Ishikawa (cell line): ENCODE measurements around the gene FPR2.

Experiments used
- CEBPB ChIP-seq: IDR thresholded peaks from 2 replicates; pipeline ENCODE4 v1.6.1; 2012
- CREB1 ChIP-seq: IDR thresholded peaks from 2 replicates; pipeline ENCODE4 v1.6.1; 2012; ENCODE audit warnings: low read depth
- EGR1 ChIP-seq: IDR thresholded peaks from 2 replicates; pipeline ENCODE4 v1.6.1; 2012
- EP300 ChIP-seq: IDR thresholded peaks from 2 replicates; pipeline ENCODE4 v1.6.1; 2012; ENCODE audit warnings: borderline replicate concordance
- FOXM1 ChIP-seq: IDR thresholded peaks from 2 replicates; pipeline ENCODE4 v1.6.1; 2012; ENCODE audit warnings: low read depth, borderline replicate concordance
- NFIC ChIP-seq: IDR thresholded peaks from 2 replicates; pipeline ENCODE4 v1.6.1; 2012
- RAD21 ChIP-seq: IDR thresholded peaks from 2 replicates; pipeline ENCODE4 v1.6.1; 2012; ENCODE audit warnings: low read depth
- TAF1 ChIP-seq: IDR thresholded peaks from 2 replicates; pipeline ENCODE4 v1.6.1; 2012; ENCODE audit warnings: low read depth, mild to moderate bottlenecking
- TCF12 ChIP-seq: IDR thresholded peaks from 2 replicates; pipeline ENCODE4 v1.6.1; 2012; ENCODE audit warnings: low read depth
- TEAD4 ChIP-seq: IDR thresholded peaks from 2 replicates; pipeline ENCODE4 v1.6.1; 2012
- YY1 ChIP-seq: IDR thresholded peaks from 2 replicates; pipeline ENCODE4 v1.6.1; 2012; ENCODE audit warnings: low read depth
- ZBTB7A ChIP-seq: IDR thresholded peaks from 2 replicates; pipeline ENCODE4 v1.6.1; 2012; ENCODE audit warnings: low read depth
- TF ChIP-seq, protein P1 (sequence below): IDR thresholded peaks from 2 replicates; pipeline ENCODE4 v1.6.1; 2012; ENCODE audit warnings: low read depth, mild to moderate bottlenecking
- TF ChIP-seq, protein P2 (sequence below): IDR thresholded peaks from 2 replicates; pipeline ENCODE4 v1.6.1; 2012
- TF ChIP-seq, protein P3 (sequence below): IDR thresholded peaks from 2 replicates; pipeline ENCODE4 v1.6.1; 2012

The FPR2 gene

DNA sequence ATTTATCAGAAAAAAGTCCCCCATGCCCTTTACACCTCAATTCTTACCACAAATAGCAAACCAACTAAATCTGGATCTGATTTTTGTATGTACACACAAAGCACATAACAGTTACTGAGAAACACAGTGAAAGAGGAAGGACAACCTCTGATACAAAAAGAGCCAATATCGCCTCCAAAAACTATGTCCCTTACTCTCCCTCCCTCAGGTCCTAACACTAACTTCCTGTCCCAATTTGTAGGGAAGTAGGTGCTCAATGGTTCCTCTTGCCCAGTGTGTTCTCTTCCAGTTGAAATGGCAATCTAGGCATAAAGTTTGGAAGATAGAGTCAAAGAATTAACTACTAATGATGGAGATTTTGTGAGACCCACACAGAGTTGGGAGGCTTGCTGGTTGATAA lies 18.2 kb downstream of the FPR2 start:
- TF ChIP-seq, protein P1, sequence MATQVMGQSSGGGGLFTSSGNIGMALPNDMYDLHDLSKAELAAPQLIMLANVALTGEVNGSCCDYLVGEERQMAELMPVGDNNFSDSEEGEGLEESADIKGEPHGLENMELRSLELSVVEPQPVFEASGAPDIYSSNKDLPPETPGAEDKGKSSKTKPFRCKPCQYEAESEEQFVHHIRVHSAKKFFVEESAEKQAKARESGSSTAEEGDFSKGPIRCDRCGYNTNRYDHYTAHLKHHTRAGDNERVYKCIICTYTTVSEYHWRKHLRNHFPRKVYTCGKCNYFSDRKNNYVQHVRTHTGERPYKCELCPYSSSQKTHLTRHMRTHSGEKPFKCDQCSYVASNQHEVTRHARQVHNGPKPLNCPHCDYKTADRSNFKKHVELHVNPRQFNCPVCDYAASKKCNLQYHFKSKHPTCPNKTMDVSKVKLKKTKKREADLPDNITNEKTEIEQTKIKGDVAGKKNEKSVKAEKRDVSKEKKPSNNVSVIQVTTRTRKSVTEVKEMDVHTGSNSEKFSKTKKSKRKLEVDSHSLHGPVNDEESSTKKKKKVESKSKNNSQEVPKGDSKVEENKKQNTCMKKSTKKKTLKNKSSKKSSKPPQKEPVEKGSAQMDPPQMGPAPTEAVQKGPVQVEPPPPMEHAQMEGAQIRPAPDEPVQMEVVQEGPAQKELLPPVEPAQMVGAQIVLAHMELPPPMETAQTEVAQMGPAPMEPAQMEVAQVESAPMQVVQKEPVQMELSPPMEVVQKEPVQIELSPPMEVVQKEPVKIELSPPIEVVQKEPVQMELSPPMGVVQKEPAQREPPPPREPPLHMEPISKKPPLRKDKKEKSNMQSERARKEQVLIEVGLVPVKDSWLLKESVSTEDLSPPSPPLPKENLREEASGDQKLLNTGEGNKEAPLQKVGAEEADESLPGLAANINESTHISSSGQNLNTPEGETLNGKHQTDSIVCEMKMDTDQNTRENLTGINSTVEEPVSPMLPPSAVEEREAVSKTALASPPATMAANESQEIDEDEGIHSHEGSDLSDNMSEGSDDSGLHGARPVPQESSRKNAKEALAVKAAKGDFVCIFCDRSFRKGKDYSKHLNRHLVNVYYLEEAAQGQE = no peak
- no peak for TF ChIP-seq TEAD4

DNA sequence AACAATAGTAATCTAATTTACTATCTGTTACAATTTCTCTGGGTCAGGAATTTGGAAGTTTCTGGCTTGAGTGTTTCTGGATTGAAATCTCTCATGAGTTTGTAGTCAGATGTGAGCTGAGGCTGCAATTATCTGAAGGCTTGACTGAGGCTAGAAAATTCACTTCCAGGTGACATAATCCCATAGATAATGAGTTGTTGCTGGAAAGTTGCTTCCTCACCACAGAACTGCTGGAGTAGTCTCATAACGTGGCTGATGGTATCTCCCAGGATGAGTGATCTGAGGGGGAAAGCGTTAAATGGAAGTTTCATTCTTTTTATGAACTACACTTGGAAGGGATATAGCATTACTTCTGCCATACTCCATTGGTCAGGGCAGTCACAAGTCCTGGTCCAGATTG lies 18.7 kb downstream of the FPR2 start:
- TF ChIP-seq TAF1 (no peak), TEAD4 (no peak)

DNA sequence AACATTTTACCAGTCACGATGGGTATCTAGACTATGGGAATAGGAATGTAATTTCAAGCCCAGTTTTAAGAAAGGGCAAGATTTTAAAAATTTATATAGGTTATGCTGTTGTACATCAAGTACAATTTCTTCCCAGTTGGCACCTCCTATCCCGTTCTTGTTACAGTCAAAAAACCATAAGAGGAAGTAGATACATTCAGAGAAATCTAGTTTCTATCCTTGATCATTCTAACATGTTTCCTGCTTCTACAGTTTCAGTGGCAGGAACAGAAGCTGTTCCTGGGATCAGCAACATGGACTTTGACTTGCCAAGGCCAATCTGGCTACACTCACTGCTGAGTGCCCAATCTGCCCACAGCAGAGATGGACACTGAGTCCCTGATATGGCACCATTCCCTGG lies 19.3 kb downstream of the FPR2 start:
- TF ChIP-seq YY1 (no peak), CEBPB (no peak), RAD21 (no peak), EP300 (no peak), TEAD4 (no peak), CREB1 (no peak), TAF1 (no peak), FOXM1 (no peak), ZBTB7A (no peak), TCF12 (no peak), NFIC (no peak)
- TF ChIP-seq, protein P1 = no peak
- TF ChIP-seq, protein P2, sequence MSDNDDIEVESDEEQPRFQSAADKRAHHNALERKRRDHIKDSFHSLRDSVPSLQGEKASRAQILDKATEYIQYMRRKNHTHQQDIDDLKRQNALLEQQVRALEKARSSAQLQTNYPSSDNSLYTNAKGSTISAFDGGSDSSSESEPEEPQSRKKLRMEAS = no peak
- TF ChIP-seq, protein P3, sequence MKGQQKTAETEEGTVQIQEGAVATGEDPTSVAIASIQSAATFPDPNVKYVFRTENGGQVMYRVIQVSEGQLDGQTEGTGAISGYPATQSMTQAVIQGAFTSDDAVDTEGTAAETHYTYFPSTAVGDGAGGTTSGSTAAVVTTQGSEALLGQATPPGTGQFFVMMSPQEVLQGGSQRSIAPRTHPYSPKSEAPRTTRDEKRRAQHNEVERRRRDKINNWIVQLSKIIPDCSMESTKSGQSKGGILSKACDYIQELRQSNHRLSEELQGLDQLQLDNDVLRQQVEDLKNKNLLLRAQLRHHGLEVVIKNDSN = no peak

DNA sequence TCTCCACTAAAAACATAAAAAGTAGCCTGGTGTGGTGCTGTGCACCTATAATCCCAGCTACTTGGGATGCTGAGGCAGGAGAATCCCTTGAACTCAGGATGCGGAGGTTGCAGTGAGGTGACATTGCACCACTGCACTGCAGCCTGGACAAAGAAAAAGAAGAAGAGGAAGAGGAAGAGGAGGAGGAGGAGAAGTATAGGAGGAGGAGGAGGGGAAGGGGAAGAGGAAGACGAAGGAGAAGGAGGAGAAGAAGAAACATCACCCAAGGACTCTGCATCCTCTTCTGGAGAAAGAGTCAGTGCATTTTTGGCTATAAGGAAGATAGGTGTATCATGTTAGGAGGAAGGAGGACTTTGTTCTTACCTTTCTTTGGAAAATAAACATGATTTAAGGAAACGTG lies 21.0 kb downstream of the FPR2 start:
- TF ChIP-seq, protein P1 = no peak
- TF ChIP-seq TAF1 (no peak), TEAD4 (no peak), CEBPB (no peak), YY1 (no peak), FOXM1 (no peak), TCF12 (no peak)
- TF ChIP-seq, protein P2 = no peak
- TF ChIP-seq, protein P3 = no peak

DNA sequence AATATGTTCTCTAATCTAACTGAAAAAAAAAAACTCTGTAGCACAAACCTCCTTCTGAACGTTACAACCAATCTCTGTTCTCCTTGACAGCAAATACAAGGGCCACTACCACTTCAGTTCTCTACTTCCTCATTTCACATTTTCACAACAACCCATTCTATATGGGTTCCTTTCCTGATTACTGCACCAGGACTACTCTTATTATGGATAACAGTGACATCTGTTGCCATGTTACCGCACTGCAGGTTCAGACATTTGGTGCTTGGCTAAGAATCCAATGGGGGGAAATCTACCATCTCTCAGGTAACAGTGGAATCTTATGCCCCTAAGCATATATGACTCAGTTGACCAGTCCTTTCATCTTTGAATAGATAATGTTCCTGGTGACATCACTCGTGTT lies 22.4 kb downstream of the FPR2 start:
- TF ChIP-seq TCF12 (no peak), EGR1 (no peak), FOXM1 (no peak), RAD21 (0 out of 2 replicates have a peak, but pooled peaks have one; percentile 38), YY1 (no peak), CREB1 (no peak), CEBPB (no peak), EP300 (no peak)
- TF ChIP-seq, protein P2 = no peak
